K562 (cell line): ENCODE data around the gene ADI1. TPM values are rescaled to one million over a fixed set of nuclear protein-coding genes. Genes with fewer than 3 reads are reported as not detected.

Experiments used
- BHLHE40 ChIP-seq: IDR thresholded peaks from 2 replicates; pipeline ENCODE4 v1.6.1; 2011; ENCODE audit warnings: low read length, improper control_type of control experiment
- CREB3L1 ChIP-seq: fragments of 450-650 bp; IDR thresholded peaks from 2 replicates; pipeline ENCODE4 v1.6.1; 2014; ENCODE audit warnings: low read depth, mild to moderate bottlenecking, moderate library complexity, borderline replicate concordance
- EZH2 ChIP-seq: IDR thresholded peaks from 2 replicates; pipeline ENCODE4 v1.6.1; 2012; ENCODE audit warnings: low read depth, mild to moderate bottlenecking, inconsistent platforms, low read length, borderline replicate concordance
- FOXP1 ChIP-seq: sonication (generic); formaldehyde crosslinking; IDR thresholded peaks from 2 replicates; pipeline ENCODE4 v1.8.0; 2022; ENCODE audit warnings: mild to moderate bottlenecking, missing genetic modification reagents
- JUN ChIP-seq, 2 experiments: sonication (generic) in 1 of 2; formaldehyde crosslinking in 1 of 2; IDR thresholded peaks; 2 replicates each; pipeline versions ENCODE4 v1.6.1 to v1.8.0; 2012 to 2022; ENCODE audit warnings: borderline replicate concordance in 2 of 2, mild to moderate bottlenecking in 2 of 2, improper control_type of control experiment in 1 of 2, low read depth in 1 of 2, low read length in 1 of 2, missing genetic modification reagents in 1 of 2
- MCM5 ChIP-seq: fragments of 450-650 bp; IDR thresholded peaks from 2 replicates; pipeline ENCODE4 v1.6.1; 2016; ENCODE audit warnings: low read depth
- NFXL1 ChIP-seq: fragments of 450-650 bp; formaldehyde crosslinking; IDR thresholded peaks from 2 replicates; pipeline ENCODE4 v1.4.0; 2021; ENCODE audit warnings: mild to moderate bottlenecking
- POLR2A ChIP-seq: fragments of 450-650 bp; conservative IDR thresholded peaks from 2 replicates; pipeline ENCODE4 v1.6.1; 2016
- RCOR1 ChIP-seq, 2 experiments: IDR thresholded peaks; 2 replicates each; pipeline ENCODE4 v1.6.1; 2012; ENCODE audit warnings: low read depth in 2 of 2, low read length in 2 of 2, borderline replicate concordance in 1 of 2, improper control_type of control experiment in 1 of 2
- SIN3A ChIP-seq, 2 experiments: fragments of 150-350 bp in 1 of 2; IDR thresholded peaks; 2 replicates each; pipeline ENCODE4 v1.6.1; 2011 to 2016; ENCODE audit warnings: borderline replicate concordance in 2 of 2, low read depth in 2 of 2, low read length in 2 of 2, mild to moderate bottlenecking in 2 of 2, moderate library complexity in 2 of 2; ENCODE audit not compliant: control insufficient read depth in 1 of 2
- SIN3B ChIP-seq: fragments of 450-650 bp; IDR thresholded peaks from 2 replicates; pipeline ENCODE4 v1.6.1; 2017; ENCODE audit warnings: low read depth, mild to moderate bottlenecking, moderate library complexity
- TAL1 ChIP-seq: fragments of 450-650 bp; IDR thresholded peaks from 2 replicates; pipeline ENCODE4 v1.6.1; 2016; ENCODE audit warnings: mild to moderate bottlenecking
- TSHZ1 ChIP-seq: fragments of 250-450 bp; sonication (Bioruptor Pico); IDR thresholded peaks from 2 replicates; pipeline ENCODE4 v1.4.0; 2020; ENCODE audit warnings: mild to moderate bottlenecking, moderate library complexity
- USF2 ChIP-seq: sonication (generic); formaldehyde crosslinking; IDR thresholded peaks from 2 replicates; pipeline ENCODE4 v1.5.0; 2020; ENCODE audit warnings: missing genetic modification reagents
- ZC3H8 ChIP-seq: fragments of 450-650 bp; IDR thresholded peaks from 2 replicates; pipeline ENCODE4 v1.6.1; 2017
- ZFPM2 ChIP-seq: fragments of 250-450 bp; sonication (Bioruptor Pico); IDR thresholded peaks from 2 replicates; pipeline ENCODE4 v1.5.1; 2022; ENCODE audit warnings: mild to moderate bottlenecking
- ZNF134 ChIP-seq: fragments of 250-450 bp; sonication (Bioruptor Pico); conservative IDR thresholded peaks from 2 replicates; pipeline ENCODE4 v1.4.0; 2020
- ZNF217 ChIP-seq: sonication (generic); formaldehyde crosslinking; IDR thresholded peaks from 2 replicates; pipeline ENCODE4 v1.8.0; 2022; ENCODE audit warnings: mild to moderate bottlenecking, missing genetic modification reagents
- ZNF75A ChIP-seq: fragments of 450-650 bp; formaldehyde crosslinking; IDR thresholded peaks from 2 replicates; pipeline ENCODE4 v1.4.0; 2020; ENCODE audit warnings: mild to moderate bottlenecking
- polyA plus RNA-seq, 8 experiments: library from polyadenylated mRNA; depleted of rRNA in 4 of 8; stranded (reverse) in 5 of 8; unstranded in 3 of 8; fragments of >200 nt; fragmentation: Nextera tagmentation in 2 of 8; fragmentation: Illumina TruSeq in 1 of 8; extraction: Ambion mirVana in 2 of 8; extraction: Trizol in 1 of 8; gene quantifications; 2 replicates each; pipeline versions ENCODE4 v1.2.1 to v1.2.3, GENCODE V29; 2011 to 2014; ENCODE audit warnings: inconsistent platforms in 1 of 8, missing spikeins in 1 of 8
- total RNA-seq, 7 experiments: library from RNA; depleted of rRNA in 6 of 7; stranded (reverse); fragments of >200 nt in 6 of 7; fragmentation: Illumina TruSeq in 2 of 7; extraction: Trizol in 2 of 7; gene quantifications; 2 replicates each; pipeline versions ENCODE4 v1.2.1 to v1.2.3, GENCODE V29; 2011 to 2021; ENCODE audit warnings: low replicate concordance in 1 of 7
- TF ChIP-seq, protein P1 (sequence below): sonication (generic); formaldehyde crosslinking; IDR thresholded peaks from 2 replicates; pipeline ENCODE4 v1.8.0; 2023; ENCODE audit warnings: mild to moderate bottlenecking, missing genetic modification reagents

The ADI1 gene
- total and polyA plus RNA-seq, 9 of the 15 experiments (the other 6 are each of a cell fraction or from before 2014, with no cell fraction given), result 6.1 to 51.0 (median 27.1) TPM

DNA sequence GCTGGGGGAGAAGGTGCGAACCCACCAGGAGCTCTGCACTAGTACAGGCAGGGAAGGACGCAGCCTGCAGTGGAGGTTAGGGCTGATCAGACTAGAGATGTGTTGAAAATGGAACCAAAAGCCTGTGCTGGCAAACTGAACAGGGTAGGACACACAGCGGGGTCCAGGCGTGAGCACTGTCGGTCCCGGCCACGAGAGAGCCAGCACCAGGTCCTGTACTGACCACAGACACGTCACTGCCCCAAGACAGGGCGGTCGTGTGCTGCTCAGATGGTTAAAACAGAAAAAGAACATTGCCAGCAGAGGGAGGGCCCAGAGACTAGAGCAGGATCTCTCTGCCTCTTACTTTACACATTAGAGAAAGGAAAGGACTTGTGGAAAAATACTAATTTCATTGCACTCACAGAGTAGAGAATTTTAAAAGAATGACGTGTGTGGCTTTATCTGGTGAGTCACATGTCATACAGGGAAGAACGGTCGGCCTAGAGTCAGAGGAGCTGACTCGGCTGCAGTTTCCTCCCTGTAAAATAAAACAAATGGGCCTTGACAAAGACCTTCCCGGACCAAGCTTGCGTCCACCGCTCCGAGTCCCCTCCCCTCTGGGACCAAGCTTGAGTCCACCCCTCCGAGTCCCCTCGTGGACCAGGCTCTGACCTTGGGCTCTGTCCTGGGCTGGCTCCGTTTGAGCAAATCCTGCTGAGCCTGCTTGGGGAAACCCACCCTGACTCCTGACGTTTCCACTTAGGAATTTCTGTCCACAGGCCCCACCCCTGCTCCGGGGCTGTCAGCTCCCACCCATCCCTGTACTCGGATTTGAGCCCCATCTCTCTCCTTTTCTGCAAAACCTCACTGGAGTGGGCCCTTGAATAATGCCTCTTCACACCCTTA lies 16.7 kb upstream of the ADI1 start (continued):
- TF ChIP-seq JUN (IDR thresholded peaks at IDR 0.05; ENCODE audit: borderline replicate concordance, low read depth, low read length) (0 out of 2 replicates have a peak, but pooled peaks have one; percentile 34), JUN (CRISPR knock-in tag; IDR thresholded peaks at IDR 0.05; ENCODE audit: borderline replicate concordance) (no peak), USF2 (CRISPR knock-in tag) (peak; percentile 54), FOXP1 (CRISPR knock-in tag) (no peak), TSHZ1 (CRISPR knock-in tag) (no peak), ZNF217 (no peak), BHLHE40 (peak; percentile 62; the same call in 1 of the 2 replicates), ZFPM2 (CRISPR knock-in tag) (no peak), MCM5 (no peak), ZNF134 (CRISPR knock-in tag) (0 out of 2 replicates have a peak, but pooled peaks have one; percentile 20), SIN3B (no peak), CREB3L1 (no peak), RCOR1 (IDR thresholded peaks at IDR 0.05; ENCODE audit: borderline replicate concordance in 1 of 2, low read depth in 2 of 2, low read length in 2 of 2) (no peak), TAL1 (no peak), NFXL1 (0 out of 2 replicates have a peak, but pooled peaks have one; percentile 29), ZC3H8 (no peak), POLR2A (peak; percentile 64; the same call in 1 of the 2 replicates), EZH2 (no peak), ZNF75A (CRISPR knock-in tag) (no peak), SIN3A (IDR thresholded peaks at IDR 0.05; ENCODE audit: borderline replicate concordance in 2 of 2, control insufficient read depth in 1 of 2, low read depth in 2 of 2, low read length in 2 of 2) (0 out of 4 replicates have a peak, but pooled peaks of 1 of the 2 experiments have one; percentile 26)
- TF ChIP-seq, protein P1, sequence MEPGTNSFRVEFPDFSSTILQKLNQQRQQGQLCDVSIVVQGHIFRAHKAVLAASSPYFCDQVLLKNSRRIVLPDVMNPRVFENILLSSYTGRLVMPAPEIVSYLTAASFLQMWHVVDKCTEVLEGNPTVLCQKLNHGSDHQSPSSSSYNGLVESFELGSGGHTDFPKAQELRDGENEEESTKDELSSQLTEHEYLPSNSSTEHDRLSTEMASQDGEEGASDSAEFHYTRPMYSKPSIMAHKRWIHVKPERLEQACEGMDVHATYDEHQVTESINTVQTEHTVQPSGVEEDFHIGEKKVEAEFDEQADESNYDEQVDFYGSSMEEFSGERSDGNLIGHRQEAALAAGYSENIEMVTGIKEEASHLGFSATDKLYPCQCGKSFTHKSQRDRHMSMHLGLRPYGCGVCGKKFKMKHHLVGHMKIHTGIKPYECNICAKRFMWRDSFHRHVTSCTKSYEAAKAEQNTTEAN (CRISPR knock-in tag), result no peak
